Brain pericyte (primary cell): ENCODE results near the gene KCNK18.

ENCODE experiments used
- DNase-seq: peaks from one replicate; pipeline ENCODE4 v3.0.0-alpha.2; 2012; ENCODE audit warnings: low read depth, low spot score

KCNK18 gene

GRCh38 chr10:117197189-117197588, at the start of gene KCNK18:
Gene KCNK18, plus strand, starts transcription at chr10:117197489. Its CDS starts 0 bp downstream, at chr10:117197489.
- DNase-seq = no peak

- no peak for DNase-seq
Observed at GRCh38 chr10:117148284-117148683, 49.0 kb upstream of the KCNK18 start.

- no peak for DNase-seq
Observed at GRCh38 chr10:117152668-117153067, 44.6 kb upstream of the KCNK18 start.

GRCh38 chr10:117158297-117158696, 39.0 kb upstream of the KCNK18 start:
- DNase-seq = no peak

GRCh38 chr10:117159390-117159789, 37.9 kb upstream of the KCNK18 start:
- DNase-seq = no peak

GRCh38 chr10:117160567-117160966, 36.7 kb upstream of the KCNK18 start:
- DNase-seq = no peak

- no peak for DNase-seq
Observed at GRCh38 chr10:117161386-117162033, 35.8 kb upstream of the KCNK18 start.

- DNase-seq = no peak
Observed at GRCh38 chr10:117162093-117163060, 34.9 kb upstream of the KCNK18 start.

GRCh38 chr10:117163061-117163953, 34.0 kb upstream of the KCNK18 start:
- DNase-seq = no peak

- no peak for DNase-seq
Observed at GRCh38 chr10:117163954-117164548, 33.2 kb upstream of the KCNK18 start.

GRCh38 chr10:117164592-117165537, 32.4 kb upstream of the KCNK18 start:
- DNase-seq = no peak

GRCh38 chr10:117165538-117166417, 31.5 kb upstream of the KCNK18 start:
- no peak for DNase-seq

- DNase-seq = no peak
Observed at GRCh38 chr10:117166418-117167345, 30.6 kb upstream of the KCNK18 start.

GRCh38 chr10:117167346-117167788, 29.9 kb upstream of the KCNK18 start:
- no peak for DNase-seq

- no peak for DNase-seq
Observed at GRCh38 chr10:117167789-117168674, 29.3 kb upstream of the KCNK18 start.

- no peak for DNase-seq
Observed at GRCh38 chr10:117168729-117169128, 28.6 kb upstream of the KCNK18 start.

GRCh38 chr10:117169480-117169879, 27.8 kb upstream of the KCNK18 start:
- DNase-seq = no peak
